ENCODE data around the gene RIC1.

Gene RIC1

GRCh38 chr9:5629312-5630080, 589 bp downstream of the RIC1 start:
- Mint-ChIP-seq H3K4me3 (peak overlapping the region; percentile 99 to 100), H3K36me3 (ENCODE audit: insufficient read depth) (peaks cover 16% of the 10 kb centered on the region), H3K4me1 (ENCODE audit: low read depth in 2 of 2) (peaks cover 46 to 66% of the 10 kb centered on the region in 2 donors), H3K27ac (peak overlapping the region; percentile 98 to 99), H3K9me3 (no peaks in the 10 kb centered on the region), H3K27me3 (no peaks in the 10 kb centered on the region)
- DNase-seq: peak; percentile 32 to 38 (median 34)
- peak; percentile 19 for ATAC-seq (replicated peaks)

DNA sequence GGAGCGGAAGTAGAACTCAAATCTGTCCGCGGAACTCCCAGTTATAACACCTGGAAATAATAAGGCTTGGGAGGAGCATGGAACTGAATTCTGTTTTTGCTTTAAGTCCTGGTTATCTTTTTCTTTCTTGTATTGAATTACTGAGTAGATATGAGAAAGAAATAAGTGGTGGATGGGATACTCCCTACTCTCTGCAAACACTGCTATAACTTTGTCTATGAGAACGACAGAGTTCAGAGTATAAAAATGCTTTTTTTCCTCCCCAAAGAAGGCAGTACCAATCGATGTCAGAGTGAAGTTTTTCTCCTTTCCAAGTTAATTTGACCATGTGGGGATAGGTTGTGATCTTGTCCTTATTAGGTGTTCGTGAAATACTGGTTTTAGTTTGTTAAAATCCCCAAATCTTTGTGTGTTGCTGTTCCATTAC, 1.2 kb downstream of the RIC1 start:
- ATAC-seq (replicated peaks): no peak
- Mint-ChIP-seq H3K4me3 (peak overlapping the region; percentile 99 to 100), H3K9me3 (peaks cover 0 to under 1% of the 10 kb centered on the region in 2 donors), H3K27ac (peak overlapping the region; percentile 98 to 99), H3K36me3 (ENCODE audit: insufficient read depth) (peaks cover 16% of the 10 kb centered on the region), H3K4me1 (ENCODE audit: low read depth in 2 of 2) (peaks cover 48 to 68% of the 10 kb centered on the region in 2 donors), H3K27me3 (no peaks in the 10 kb centered on the region)
- no peak for DNase-seq

GRCh38 chr9:5631026-5631425, 2.1 kb downstream of the RIC1 start:
- Mint-ChIP-seq H3K4me3 (peak overlapping the region in 1 of 2 donors; percentile 27), H3K27ac (no peak overlapping the region), H3K36me3 (ENCODE audit: insufficient read depth) (peaks cover 16% of the 10 kb centered on the region), H3K4me1 (ENCODE audit: low read depth in 2 of 2) (peaks cover 50 to 73% of the 10 kb centered on the region in 2 donors), H3K27me3 (no peaks in the 10 kb centered on the region), H3K9me3 (peaks cover 3 to 10% of the 10 kb centered on the region in 2 donors)
- ATAC-seq (replicated peaks) (no peak), DNase-seq (no peak)

GRCh38 chr9:5632540-5632939, 3.6 kb downstream of the RIC1 start:
- Mint-ChIP-seq H3K9me3 (peaks cover 3 to 14% of the 10 kb centered on the region in 2 donors), H3K36me3 (ENCODE audit: insufficient read depth) (peaks cover 17% of the 10 kb centered on the region), H3K27ac (no peak overlapping the region), H3K4me3 (no peak overlapping the region), H3K27me3 (no peaks in the 10 kb centered on the region), H3K4me1 (ENCODE audit: low read depth in 2 of 2) (peaks cover 43 to 65% of the 10 kb centered on the region in 2 donors)
- DNase-seq (no peak), ATAC-seq (replicated peaks) (no peak)

- Mint-ChIP-seq H3K27me3 (no peaks in the 10 kb centered on the region), H3K27ac (no peak overlapping the region), H3K9me3 (peaks cover 3 to 17% of the 10 kb centered on the region in 2 donors), H3K36me3 (ENCODE audit: insufficient read depth) (peaks cover 18% of the 10 kb centered on the region), H3K4me3 (no peak overlapping the region), H3K4me1 (ENCODE audit: low read depth in 2 of 2) (peaks cover 40 to 59% of the 10 kb centered on the region in 2 donors)
- no peak for ATAC-seq (replicated peaks)
- DNase-seq: no peak
Measured at GRCh38 chr9:5633243-5633642, 4.3 kb downstream of the RIC1 start.

GRCh38 chr9:5635390-5635789, 6.5 kb downstream of the RIC1 start:
- peaks cover 32 to 60% of the 10 kb centered on the region in 2 donors for H3K4me1 Mint-ChIP-seq (ENCODE audit: low read depth in 2 of 2)
- ATAC-seq (replicated peaks) (no peak), DNase-seq (no peak)
- H3K4me3 Mint-ChIP-seq: no peak overlapping the region
- H3K27ac Mint-ChIP-seq: no peak overlapping the region
- H3K9me3 Mint-ChIP-seq: peaks cover 8 to 27% of the 10 kb centered on the region in 2 donors
- H3K27me3 Mint-ChIP-seq: no peaks in the 10 kb centered on the region
- H3K36me3 Mint-ChIP-seq (ENCODE audit: insufficient read depth): peaks cover 9% of the 10 kb centered on the region

- Mint-ChIP-seq H3K36me3 (ENCODE audit: insufficient read depth) (peaks cover 5% of the 10 kb centered on the region), H3K27me3 (no peaks in the 10 kb centered on the region), H3K9me3 (peaks cover 12 to 34% of the 10 kb centered on the region in 2 donors), H3K4me1 (ENCODE audit: low read depth in 2 of 2) (peaks cover 21 to 47% of the 10 kb centered on the region in 2 donors), H3K4me3 (no peak overlapping the region), H3K27ac (no peak overlapping the region)
- no peak for ATAC-seq (replicated peaks)
- DNase-seq: no peak
Measured at GRCh38 chr9:5639816-5640215, 10.9 kb downstream of the RIC1 start.

- ATAC-seq (replicated peaks) (no peak), DNase-seq (no peak)
- Mint-ChIP-seq H3K27me3 (no peaks in the 10 kb centered on the region), H3K27ac (no peak overlapping the region), H3K4me1 (ENCODE audit: low read depth in 2 of 2) (peaks cover 22 to 45% of the 10 kb centered on the region in 2 donors), H3K36me3 (ENCODE audit: insufficient read depth) (peaks cover 5% of the 10 kb centered on the region), H3K4me3 (no peak overlapping the region), H3K9me3 (peaks cover 9 to 24% of the 10 kb centered on the region in 2 donors)
Measured at GRCh38 chr9:5642170-5642569, 13.3 kb downstream of the RIC1 start.

DNA sequence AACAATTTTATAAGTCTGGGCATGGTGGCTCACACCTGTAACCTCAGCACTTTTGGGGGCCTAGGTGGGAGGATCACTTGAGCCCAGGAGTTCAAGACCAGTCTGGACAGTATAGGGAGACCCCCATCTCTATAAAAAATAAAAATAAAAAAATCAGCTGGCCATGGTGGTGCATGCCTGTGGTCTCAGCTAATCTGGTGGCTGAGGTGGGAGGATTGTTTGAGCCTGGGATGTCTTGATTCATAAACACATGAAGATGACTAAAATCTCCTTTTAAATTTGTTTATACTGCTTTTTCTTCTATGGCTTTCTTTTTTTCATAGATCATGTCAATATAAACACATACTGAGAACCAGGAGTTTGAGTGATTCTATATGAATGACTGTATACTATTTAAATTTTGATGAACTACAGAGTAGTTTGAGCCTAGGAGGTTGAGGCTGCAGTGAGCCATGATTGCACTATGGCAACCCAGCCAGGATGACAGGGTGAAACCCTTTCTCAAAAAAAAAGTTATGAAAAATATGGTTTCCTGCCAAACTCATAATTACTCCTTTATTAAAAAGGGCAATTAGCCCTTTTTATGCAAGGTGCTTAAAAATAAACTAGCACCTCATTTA, 14.2 kb downstream of the RIC1 start:
- peaks cover 3% of the 10 kb centered on the region for H3K36me3 Mint-ChIP-seq (ENCODE audit: insufficient read depth)
- no peak overlapping the region for H3K4me3 Mint-ChIP-seq
- DNase-seq: no peak
- H3K4me1 Mint-ChIP-seq (ENCODE audit: low read depth in 2 of 2): peaks cover 18 to 46% of the 10 kb centered on the region in 2 donors
- H3K27me3 Mint-ChIP-seq: no peaks in the 10 kb centered on the region
- H3K9me3 Mint-ChIP-seq: peaks cover 9 to 17% of the 10 kb centered on the region in 2 donors
- ATAC-seq (replicated peaks): no peak
- no peak overlapping the region for H3K27ac Mint-ChIP-seq

GRCh38 chr9:5644501-5644900, 15.6 kb downstream of the RIC1 start:
- no peak for DNase-seq
- Mint-ChIP-seq H3K27me3 (no peaks in the 10 kb centered on the region), H3K36me3 (ENCODE audit: insufficient read depth) (peaks cover 3% of the 10 kb centered on the region), H3K4me1 (ENCODE audit: low read depth in 2 of 2) (peaks cover 20 to 45% of the 10 kb centered on the region in 2 donors), H3K9me3 (peaks cover 8 to 27% of the 10 kb centered on the region in 2 donors), H3K4me3 (no peak overlapping the region), H3K27ac (no peak overlapping the region)
- ATAC-seq (replicated peaks): no peak

DNA sequence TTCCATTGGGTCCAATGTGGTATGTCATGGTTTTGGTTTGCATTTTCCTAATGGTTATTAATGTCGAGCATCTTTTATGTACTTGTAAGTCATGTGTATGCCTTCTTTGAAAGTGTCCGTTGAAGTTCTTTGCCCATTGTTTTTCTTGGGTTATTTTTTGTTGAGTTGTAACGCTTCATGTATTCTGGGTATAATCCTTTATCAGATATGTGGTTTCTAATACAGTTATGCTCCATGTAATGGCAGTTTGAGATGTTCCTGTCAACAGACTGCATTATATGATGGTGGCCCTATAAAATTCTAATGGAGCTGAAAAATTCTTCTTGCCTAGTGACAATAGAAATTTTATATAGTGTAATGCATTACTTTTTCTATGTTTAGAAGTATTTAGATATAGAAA, 17.2 kb downstream of the RIC1 start:
- H3K9me3 Mint-ChIP-seq: peaks cover 9 to 27% of the 10 kb centered on the region in 2 donors
- no peaks in the 10 kb centered on the region for H3K27me3 Mint-ChIP-seq
- ATAC-seq (replicated peaks) (no peak), DNase-seq (no peak)
- H3K4me3 Mint-ChIP-seq: no peak overlapping the region
- no peak overlapping the region for H3K27ac Mint-ChIP-seq
- peaks cover 7% of the 10 kb centered on the region for H3K36me3 Mint-ChIP-seq (ENCODE audit: insufficient read depth)
- H3K4me1 Mint-ChIP-seq (ENCODE audit: low read depth in 2 of 2): peaks cover 34 to 47% of the 10 kb centered on the region in 2 donors

GRCh38 chr9:5650356-5651105, 21.6 kb downstream of the RIC1 start:
- peaks cover 8 to 35% of the 10 kb centered on the region in 2 donors for H3K9me3 Mint-ChIP-seq
- no peak overlapping the region for H3K27ac Mint-ChIP-seq
- DNase-seq (no peak), ATAC-seq (replicated peaks) (no peak)
- H3K4me3 Mint-ChIP-seq: peak overlapping the region in 1 of 2 donors; percentile 10
- no peaks in the 10 kb centered on the region for H3K27me3 Mint-ChIP-seq
- peaks cover 8% of the 10 kb centered on the region for H3K36me3 Mint-ChIP-seq (ENCODE audit: insufficient read depth)
- peaks cover 28 to 30% of the 10 kb centered on the region in 2 donors for H3K4me1 Mint-ChIP-seq (ENCODE audit: low read depth in 2 of 2)

DNA sequence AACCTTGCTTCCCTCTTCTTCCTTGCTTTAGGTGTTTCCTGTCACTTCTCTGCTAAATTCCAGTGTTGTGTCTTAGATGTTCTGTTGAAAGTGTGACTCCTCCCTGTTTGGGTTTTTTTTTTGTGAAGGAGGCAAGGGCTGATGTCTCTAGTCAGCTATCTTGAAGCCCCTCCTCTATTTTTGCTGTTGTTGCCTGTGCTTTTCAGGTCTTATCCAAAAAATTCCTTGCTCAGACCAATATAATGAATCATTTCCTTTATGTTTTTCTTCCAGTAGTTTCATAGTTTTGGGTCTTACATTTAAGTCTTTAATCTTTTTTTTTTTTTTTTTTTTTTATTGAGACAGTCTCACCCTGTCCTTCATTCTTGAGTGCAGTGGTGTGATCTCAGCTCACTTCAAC, 22.3 kb downstream of the RIC1 start:
- ATAC-seq (replicated peaks) (no peak), DNase-seq (no peak)
- Mint-ChIP-seq H3K9me3 (peaks cover 8 to 35% of the 10 kb centered on the region in 2 donors), H3K27me3 (no peaks in the 10 kb centered on the region), H3K36me3 (ENCODE audit: insufficient read depth) (peaks cover 11% of the 10 kb centered on the region), H3K4me1 (ENCODE audit: low read depth in 2 of 2) (peaks cover 30 to 31% of the 10 kb centered on the region in 2 donors), H3K4me3 (no peak overlapping the region), H3K27ac (no peak overlapping the region)

All from effector memory CD8-positive, alpha-beta T cell (primary cell).